AG04449 (cell line): Measurements from ENCODE around the gene ROS1.

Source experiments
- CTCF ChIA-PET: fragments of 350-600 bp; formaldehyde crosslinking; extraction: SDS; loops from one replicate; lab custom pipeline; 2021; ENCODE audit warnings: antibody characterized with exemption; lab: Yijun Ruan, JAX
- POLR2A ChIA-PET: fragments of 400-600, 350-600 bp; formaldehyde crosslinking; extraction: SDS; loops from one replicate; lab custom pipeline; 2020; ENCODE audit warnings: antibody characterized with exemption, inconsistent platforms; lab: Yijun Ruan, JAX
- DNase-seq: peaks from one replicate; pipeline ENCODE4 v3.0.0-alpha.2; 2010; ENCODE audit warnings: low read depth, low spot score
- H3K4me3 ChIP-seq: 2 replicates; pipeline ENCODE4 v1.5.1; 2011; ENCODE audit warnings: low read depth, mild to moderate bottlenecking, control low read depth, low read length
- CTCF ChIP-seq: IDR thresholded peaks from one replicate; pipeline ENCODE4 v1.5.1; 2011; ENCODE audit warnings: mild to moderate bottlenecking, moderate library complexity, low read length, control low read depth, inconsistent platforms; ENCODE audit not compliant: insufficient read depth; ENCODE audit errors: missing control alignments

Gene ROS1

GRCh38 chr6:117311726-117312125 is 114.0 kb downstream of the ROS1 start:
- CTCF ChIA-PET: no interaction called here
- no peak overlapping the region for H3K4me3 ChIP-seq
- no peak for DNase-seq
- POLR2A ChIA-PET: no interaction called here
- no peak for TF ChIP-seq CTCF

- ChIA-PET POLR2A (no interaction called here), CTCF (no interaction called here)
- no peak overlapping the region for H3K4me3 ChIP-seq
- no peak for TF ChIP-seq CTCF
- DNase-seq: no peak
Observed at GRCh38 chr6:117311310-117311709, 114.4 kb downstream of the ROS1 start.

GRCh38 chr6:117309611-117310010 is 116.1 kb downstream of the ROS1 start:
- CTCF ChIA-PET: no interaction called here
- POLR2A ChIA-PET: no interaction called here
- H3K4me3 ChIP-seq: no peak overlapping the region
- TF ChIP-seq CTCF: no peak
- DNase-seq: no peak

- no peak overlapping the region for H3K4me3 ChIP-seq
- ChIA-PET POLR2A (no interaction called here), CTCF (no interaction called here)
- DNase-seq: no peak
- TF ChIP-seq CTCF: no peak
Observed at GRCh38 chr6:117309069-117309468, 116.7 kb downstream of the ROS1 start.

DNA sequence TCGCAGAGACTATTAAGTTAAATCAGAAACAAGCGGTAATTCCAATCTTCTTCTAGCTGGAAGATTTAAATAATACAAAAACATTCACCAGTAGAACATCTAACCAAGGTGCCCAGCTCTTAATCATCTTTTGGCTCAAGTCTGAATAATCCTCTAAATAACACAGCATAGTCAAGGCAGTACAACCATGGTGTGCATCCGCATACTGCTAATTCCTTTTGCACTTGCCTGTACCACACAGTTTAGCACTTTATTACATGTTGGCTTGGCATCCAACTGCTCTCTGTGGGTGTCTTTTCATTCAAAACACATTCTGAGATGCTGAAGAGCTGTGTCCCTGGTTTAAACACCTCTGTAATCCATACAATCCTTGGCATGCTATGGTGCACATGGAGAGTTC is 118.1 kb downstream of the ROS1 start:
- POLR2A ChIA-PET: no interaction called here
- CTCF ChIA-PET: no interaction called here
- H3K4me3 ChIP-seq: no peak overlapping the region
- TF ChIP-seq CTCF: no peak
- DNase-seq: no peak

- ChIA-PET CTCF (no interaction called here), POLR2A (no interaction called here)
- H3K4me3 ChIP-seq: no peak overlapping the region
- no peak for TF ChIP-seq CTCF
- DNase-seq: no peak
Observed at GRCh38 chr6:117306227-117306790, 119.4 kb downstream of the ROS1 start.
